GM12875 (cell line): ENCODE results near the gene MDC1.

Experiments used
- H3K4me3 ChIP-seq: one replicate; pipeline ENCODE4 v1.5.1; 2011; ENCODE audit warnings: low read depth, low read length, control low read depth
- TF ChIP-seq, protein P1 (sequence below): IDR thresholded peaks from 2 replicates; pipeline ENCODE4 v1.5.1; 2011; ENCODE audit warnings: low read depth, mild to moderate bottlenecking, control low read depth, inconsistent platforms, low read length, moderate library complexity, borderline replicate concordance; ENCODE audit not compliant: insufficient read depth

MDC1 gene

DNA sequence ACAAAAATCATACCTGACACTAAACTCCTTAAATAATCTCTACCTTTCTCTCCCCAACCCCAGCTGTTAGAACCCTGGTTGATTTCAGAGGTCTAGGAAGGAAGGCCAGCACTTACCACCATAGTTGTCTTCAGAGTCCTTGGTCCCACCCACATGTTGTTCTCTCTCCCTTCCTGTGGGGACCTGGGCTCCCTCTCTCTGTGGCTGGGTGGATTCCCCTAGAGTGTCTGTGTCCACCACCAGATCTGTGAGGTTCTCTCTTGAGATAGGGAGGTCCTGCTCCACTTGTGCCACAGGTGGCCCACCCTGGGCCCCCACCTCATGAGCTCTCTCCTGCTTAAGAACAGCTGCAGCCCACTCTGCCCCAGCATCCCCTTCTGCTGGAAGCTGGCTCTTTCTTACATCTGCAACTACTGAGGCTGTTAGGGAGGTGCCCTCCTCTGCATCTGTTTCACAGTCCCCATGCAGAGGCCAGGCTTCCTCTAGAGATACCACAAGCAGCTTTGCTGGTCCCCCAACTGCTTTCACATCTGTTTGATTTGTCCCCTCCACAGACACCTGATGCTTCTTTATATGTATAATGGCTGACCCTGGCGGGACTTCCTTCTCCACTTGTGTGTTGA is 5.2 kb downstream of the MDC1 start:
- H3K4me3 ChIP-seq = no peak overlapping the region
- TF ChIP-seq, protein P1, sequence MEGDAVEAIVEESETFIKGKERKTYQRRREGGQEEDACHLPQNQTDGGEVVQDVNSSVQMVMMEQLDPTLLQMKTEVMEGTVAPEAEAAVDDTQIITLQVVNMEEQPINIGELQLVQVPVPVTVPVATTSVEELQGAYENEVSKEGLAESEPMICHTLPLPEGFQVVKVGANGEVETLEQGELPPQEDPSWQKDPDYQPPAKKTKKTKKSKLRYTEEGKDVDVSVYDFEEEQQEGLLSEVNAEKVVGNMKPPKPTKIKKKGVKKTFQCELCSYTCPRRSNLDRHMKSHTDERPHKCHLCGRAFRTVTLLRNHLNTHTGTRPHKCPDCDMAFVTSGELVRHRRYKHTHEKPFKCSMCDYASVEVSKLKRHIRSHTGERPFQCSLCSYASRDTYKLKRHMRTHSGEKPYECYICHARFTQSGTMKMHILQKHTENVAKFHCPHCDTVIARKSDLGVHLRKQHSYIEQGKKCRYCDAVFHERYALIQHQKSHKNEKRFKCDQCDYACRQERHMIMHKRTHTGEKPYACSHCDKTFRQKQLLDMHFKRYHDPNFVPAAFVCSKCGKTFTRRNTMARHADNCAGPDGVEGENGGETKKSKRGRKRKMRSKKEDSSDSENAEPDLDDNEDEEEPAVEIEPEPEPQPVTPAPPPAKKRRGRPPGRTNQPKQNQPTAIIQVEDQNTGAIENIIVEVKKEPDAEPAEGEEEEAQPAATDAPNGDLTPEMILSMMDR = no peak

DNA sequence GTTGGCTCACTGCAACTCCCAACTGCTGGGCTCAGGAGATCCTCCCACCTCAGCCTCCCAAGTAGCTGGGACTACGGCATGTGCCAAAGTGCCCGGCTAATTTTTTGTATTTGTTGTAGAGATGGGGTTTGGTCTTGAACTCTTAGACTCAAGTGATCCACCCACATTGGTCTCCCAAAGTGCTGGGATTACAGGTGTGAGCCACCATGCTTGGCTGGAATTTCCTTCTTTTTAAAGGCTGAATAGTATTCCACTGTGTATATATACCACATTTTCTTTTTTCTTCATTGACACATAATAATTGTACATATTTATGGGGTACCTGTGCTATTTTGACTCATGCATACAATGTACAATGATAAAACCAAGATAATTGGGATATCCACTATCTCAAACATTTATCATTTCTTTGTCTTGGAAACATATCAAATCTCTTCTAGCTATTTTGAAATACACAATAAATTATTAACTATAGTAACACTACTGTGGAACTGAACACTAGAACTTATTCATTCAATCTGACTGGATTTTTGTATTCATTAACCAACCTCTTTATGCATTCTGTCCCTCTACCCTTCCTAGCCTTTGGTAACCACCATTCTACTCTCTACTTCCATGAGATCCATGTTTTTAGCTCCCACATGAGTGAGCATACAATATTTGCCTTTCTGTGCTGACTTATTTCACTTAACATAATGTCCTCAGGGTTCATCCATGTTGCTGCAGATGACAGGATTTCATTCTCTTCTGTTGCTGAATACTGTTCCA is 7.8 kb downstream of the MDC1 start:
- H3K4me3 ChIP-seq = no peak overlapping the region
- TF ChIP-seq, protein P1 = no peak

DNA sequence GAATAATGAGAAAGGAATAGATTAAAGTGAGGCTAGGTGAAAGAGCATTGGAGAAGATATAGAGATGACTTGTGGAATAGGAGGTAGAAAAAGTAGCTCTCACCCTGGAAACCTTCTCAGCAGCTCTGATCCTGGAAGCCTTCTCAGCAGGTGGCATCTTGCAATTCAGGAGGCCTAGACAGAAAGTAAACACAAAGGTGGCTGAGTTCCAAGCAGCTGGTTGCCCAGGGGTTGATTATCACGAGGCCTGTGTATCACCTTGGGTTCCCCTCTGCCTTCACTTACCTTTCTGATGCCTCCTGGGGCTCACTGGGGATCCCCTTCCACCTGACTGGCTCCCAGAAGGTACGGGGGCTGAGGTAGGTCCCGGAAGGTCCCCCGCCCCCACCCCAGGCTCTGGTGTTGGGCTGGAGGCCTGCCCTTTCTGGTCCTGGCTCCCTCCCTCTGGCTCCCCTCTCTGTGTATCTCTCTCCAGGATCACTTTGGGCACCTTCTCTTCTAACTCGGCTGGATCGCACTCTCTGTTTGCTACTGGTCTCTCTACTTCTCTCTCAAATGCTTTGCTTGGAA is 9.7 kb downstream of the MDC1 start:
- H3K4me3 ChIP-seq = no peak overlapping the region
- TF ChIP-seq, protein P1 = no peak

DNA sequence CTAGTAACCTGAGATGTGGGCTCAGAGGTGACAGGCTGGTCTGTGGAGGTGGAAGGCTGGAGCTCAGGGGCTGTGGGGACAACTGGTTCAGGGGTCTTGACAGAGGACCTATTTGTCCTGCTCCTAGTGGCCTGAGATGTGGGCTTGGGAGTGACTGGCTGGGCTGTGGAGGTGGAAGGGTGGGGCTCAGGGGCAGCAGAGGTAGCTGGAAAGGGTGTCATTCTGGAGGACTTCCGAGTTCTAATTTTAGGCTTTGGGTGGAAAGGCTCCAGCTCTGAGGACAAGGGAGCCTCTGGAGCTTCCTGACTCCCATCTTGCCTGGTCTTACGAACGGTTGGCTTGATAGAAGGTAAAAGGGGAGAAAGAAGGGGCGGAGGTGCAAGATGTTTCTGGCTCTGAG is 11.5 kb downstream of the MDC1 start:
- TF ChIP-seq, protein P1 = no peak
- H3K4me3 ChIP-seq = no peak overlapping the region

DNA sequence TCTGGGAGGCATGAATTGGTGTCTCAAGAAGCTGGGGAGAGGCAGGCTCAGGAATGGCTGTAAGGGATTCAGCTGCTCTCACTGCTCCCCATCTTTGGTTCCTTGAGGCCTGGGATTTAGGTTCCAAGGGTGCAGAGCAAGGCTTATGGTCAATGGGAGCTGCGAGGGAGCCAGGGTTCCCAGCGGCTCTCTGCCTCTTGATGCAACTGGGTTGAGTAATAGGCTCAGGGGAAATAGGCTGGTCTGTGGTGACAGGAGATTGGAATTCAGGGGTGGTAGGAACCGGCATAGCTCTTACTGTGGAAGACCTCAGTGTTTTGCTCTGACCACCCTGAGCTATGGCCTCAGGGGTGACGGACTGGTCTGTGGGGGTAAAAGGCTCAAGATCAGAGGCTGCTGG is 13.3 kb downstream of the MDC1 start:
- TF ChIP-seq, protein P1 = no peak
- H3K4me3 ChIP-seq = no peak overlapping the region

DNA sequence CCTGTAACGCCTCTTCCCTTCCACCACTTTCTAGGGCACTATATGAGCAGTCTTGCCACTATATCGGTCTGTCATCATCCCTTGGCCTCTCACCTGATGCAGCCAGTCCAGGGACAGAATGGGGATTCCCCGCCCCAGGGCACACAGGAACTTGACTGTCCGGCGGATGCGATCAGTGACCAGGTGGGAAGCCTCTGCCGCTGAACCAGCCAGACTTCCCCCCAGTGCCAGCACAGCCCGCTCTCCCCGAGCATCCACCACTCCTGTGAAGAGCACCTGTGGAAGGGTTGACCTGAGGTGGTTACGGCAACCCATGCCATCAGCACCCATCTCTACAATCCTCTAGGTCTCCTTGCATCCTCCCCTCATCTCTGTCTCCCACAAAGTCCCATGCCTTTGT is 14.1 kb downstream of the MDC1 start:
- no peak overlapping the region for H3K4me3 ChIP-seq
- TF ChIP-seq, protein P1 = no peak
